HL-60/S4 treated with phorbol 12-myristate 13-acetate at 8.2 ng/mL for 4 days and 3 days (cell line): Measurements from ENCODE around the gene GALNT5.

Experiments used
- in situ Hi-C: fragments of 300-500 bp; cut with MboI; formaldehyde crosslinking; loops from 2 replicates; pipeline ENCODE4 v1.15.0; 2022; ENCODE audit warnings: low sequenced_read_pairs

The GALNT5 gene

DNA sequence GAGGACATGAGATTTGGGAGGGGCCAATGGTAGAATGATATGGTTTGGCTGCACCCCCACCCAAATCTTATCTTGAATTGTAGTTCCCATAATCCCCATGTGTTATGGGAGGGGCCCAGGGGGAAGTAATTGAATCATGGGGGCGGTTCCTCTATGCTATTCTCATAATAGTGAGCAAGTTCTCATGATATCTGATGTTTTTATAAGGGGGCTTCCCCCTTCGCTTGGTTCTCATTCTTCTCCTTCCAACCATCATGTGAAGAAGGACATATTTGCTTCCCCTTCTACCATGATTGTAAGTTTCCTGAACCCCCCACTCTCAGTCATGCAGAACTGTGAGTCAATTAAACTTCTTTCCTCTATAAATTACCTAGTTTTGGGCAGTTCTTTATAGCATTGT lies 105.1 kb downstream of the GALNT5 start:
- in situ Hi-C loops, result no loop called here

DNA sequence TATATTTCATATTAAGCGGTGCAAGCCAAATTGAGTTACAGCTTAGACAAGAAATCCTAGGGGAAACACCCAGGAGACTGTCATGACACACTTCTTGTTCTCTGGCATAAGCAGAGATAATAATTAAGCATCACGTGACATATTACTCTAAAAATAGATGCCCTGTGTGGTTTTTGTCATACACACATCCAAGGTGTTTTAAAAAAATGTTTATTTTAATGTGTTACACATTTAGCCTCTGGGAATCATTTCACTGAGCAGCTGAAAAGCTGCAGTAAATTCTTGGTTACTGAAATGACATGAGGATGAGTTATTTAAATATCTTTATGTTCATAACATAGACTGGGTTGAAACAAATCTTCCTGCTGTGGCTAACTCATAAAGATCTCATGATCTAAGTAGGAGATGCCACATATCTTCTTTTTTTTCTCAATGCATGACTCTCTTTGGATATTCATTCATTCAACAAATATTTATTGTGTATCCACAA lies 106.2 kb downstream of the GALNT5 start:
- in situ Hi-C loops, result no loop called here
